ENCODE data around the gene TTC16.

Gene TTC16

GRCh38 chr9:127698985-127699670 is 16.8 kb upstream of the TTC16 start:
- no peak for DNase-seq

- no peak for DNase-seq
These were observed 15.7 kb upstream of the TTC16 start for GRCh38 chr9:127700140-127700539.

GRCh38 chr9:127700594-127701255 is 15.2 kb upstream of the TTC16 start:
- no peak for DNase-seq

- DNase-seq = no peak
These were observed 12.5 kb upstream of the TTC16 start for GRCh38 chr9:127703289-127703946.

- no peak for DNase-seq
These were observed 10.1 kb upstream of the TTC16 start for GRCh38 chr9:127705577-127706379.

GRCh38 chr9:127706836-127707241 is 9.0 kb upstream of the TTC16 start, which contains the start of gene CFAP157:
TSS of gene CFAP157 (plus strand) at chr9:127706988. CDS start at chr9:127707032, 44 bp downstream.
- DNase-seq = no peak

- no peak for DNase-seq
These were observed 8.1 kb upstream of the TTC16 start for GRCh38 chr9:127707766-127708165.

- no peak for DNase-seq
These were observed 6.8 kb upstream of the TTC16 start for GRCh38 chr9:127708952-127709587.

- DNase-seq = no peak
These were observed 5.6 kb upstream of the TTC16 start for GRCh38 chr9:127710204-127710783.

GRCh38 chr9:127711226-127711701 is 4.6 kb upstream of the TTC16 start:
- no peak for DNase-seq

- DNase-seq = no peak
These were observed 4.0 kb upstream of the TTC16 start for GRCh38 chr9:127711831-127712274.

GRCh38 chr9:127712371-127712770 is 3.5 kb upstream of the TTC16 start:
- DNase-seq = no peak

- no peak for DNase-seq
These were observed 3.0 kb upstream of the TTC16 start for GRCh38 chr9:127712867-127713266.

GRCh38 chr9:127714020-127714750 is 1.7 kb upstream of the TTC16 start:
- DNase-seq = no peak

GRCh38 chr9:127714951-127715469 is 869 bp upstream of the TTC16 start:
- no peak for DNase-seq

GRCh38 chr9:127716412-127716811 is 533 bp downstream of the TTC16 start:
- no peak for DNase-seq

- DNase-seq = no peak
These were observed 1.9 kb downstream of the TTC16 start for GRCh38 chr9:127717766-127718165.

GRCh38 chr9:127720031-127720864 is 4.4 kb downstream of the TTC16 start:
- DNase-seq = no peak

GRCh38 chr9:127720865-127721227 is 5.0 kb downstream of the TTC16 start:
- no peak for DNase-seq

GRCh38 chr9:127721391-127721821 is 5.5 kb downstream of the TTC16 start:
- DNase-seq = no peak
